Measurements from ENCODE around the gene GLB1L3. TPM values are rescaled to one million over a fixed set of nuclear protein-coding genes. Genes with fewer than 3 reads are reported as not detected.

Gene GLB1L3
- polyA plus RNA-seq, 1 experiment = not detected

GRCh38 chr11:134244593-134244992 is 31.6 kb upstream of the GLB1L3 start:
- H3K9me3 ChIP-seq (ENCODE audit: control insufficient read depth, insufficient read depth, low read length) = no peaks in the 10 kb centered on the region
- ChIA-PET POLR2A (no interaction called here), CTCF (interaction anchor here (0.5 to 1.8 kb wide), 6 partner anchors 19 to 624 kb away, joined by 3 to 11 read pairs (median 5); partner anchors contain the start of gene VPS26B)
- TF ChIP-seq CTCF (IDR thresholded peaks at IDR 0.05; ENCODE audit: low read depth, low read length) = peak; percentile 46
- no peak for DNase-seq (ENCODE audit: low read depth, low spot score)
- H3K4me3 ChIP-seq (ENCODE audit: low read depth, low read length) = no peak overlapping the region
- no peak overlapping the region for H3K27ac ChIP-seq (ENCODE audit: low read depth, low read length)
- no peaks in the 10 kb centered on the region for H3K27me3 ChIP-seq (ENCODE audit: control insufficient read depth, insufficient read depth, low read length)

- H3K27ac ChIP-seq (ENCODE audit: low read depth, low read length) = no peak overlapping the region
- CTCF ChIA-PET = interaction anchor here (0.6 to 1.8 kb wide), 4 partner anchors 20 to 318 kb away, joined by 4 to 11 read pairs (median 6); partner anchors contain the start of gene VPS26B
Measured at GRCh38 chr11:134245434-134245833, 30.7 kb upstream of the GLB1L3 start.

GRCh38 chr11:134246100-134246499 is 30.1 kb upstream of the GLB1L3 start:
- CTCF ChIA-PET = interaction anchor here (0.6 kb wide), 1 partner anchor 41 kb away, joined by 4 read pairs; no protein-coding TSS in a partner anchor
- TF ChIP-seq CTCF (IDR thresholded peaks at IDR 0.05; ENCODE audit: low read depth, low read length) = no peak
- DNase-seq (ENCODE audit: low read depth, low spot score) = no peak
- POLR2A ChIA-PET = no interaction called here
- Histone ChIP-seq H3K9me3 (ENCODE audit: control insufficient read depth, insufficient read depth, low read length) (no peaks in the 10 kb centered on the region), H3K4me3 (ENCODE audit: low read depth, low read length) (no peak overlapping the region), H3K27me3 (ENCODE audit: control insufficient read depth, insufficient read depth, low read length) (no peaks in the 10 kb centered on the region), H3K27ac (ENCODE audit: low read depth, low read length) (no peak overlapping the region)

More at GRCh38 chr11:134245434-134245833, 30.7 kb upstream of the GLB1L3 start:
- TF ChIP-seq CTCF (IDR thresholded peaks at IDR 0.05; ENCODE audit: low read depth, low read length) = no peak
- H3K4me3 ChIP-seq (ENCODE audit: low read depth, low read length) = no peak overlapping the region
- POLR2A ChIA-PET = no interaction called here
- H3K9me3 ChIP-seq (ENCODE audit: control insufficient read depth, insufficient read depth, low read length) = no peaks in the 10 kb centered on the region
- H3K27me3 ChIP-seq (ENCODE audit: control insufficient read depth, insufficient read depth, low read length) = no peaks in the 10 kb centered on the region
- no peak for DNase-seq (ENCODE audit: low read depth, low spot score)

GRCh38 chr11:134246678-134247077 is 29.5 kb upstream of the GLB1L3 start:
- Histone ChIP-seq H3K4me3 (ENCODE audit: low read depth, low read length) (no peak overlapping the region), H3K27me3 (ENCODE audit: control insufficient read depth, insufficient read depth, low read length) (no peaks in the 10 kb centered on the region), H3K27ac (ENCODE audit: low read depth, low read length) (no peak overlapping the region), H3K9me3 (ENCODE audit: control insufficient read depth, insufficient read depth, low read length) (no peaks in the 10 kb centered on the region)
- no peak for TF ChIP-seq CTCF (IDR thresholded peaks at IDR 0.05; ENCODE audit: low read depth, low read length)
- ChIA-PET CTCF (no interaction called here), POLR2A (no interaction called here)
- DNase-seq (ENCODE audit: low read depth, low spot score) = no peak

- no peak for DNase-seq (ENCODE audit: low read depth, low spot score)
- H3K9me3 ChIP-seq (ENCODE audit: control insufficient read depth, insufficient read depth, low read length) = no peaks in the 10 kb centered on the region
- no peaks in the 10 kb centered on the region for H3K27me3 ChIP-seq (ENCODE audit: control insufficient read depth, insufficient read depth, low read length)
- TF ChIP-seq CTCF (IDR thresholded peaks at IDR 0.05; ENCODE audit: low read depth, low read length) = no peak
- H3K27ac ChIP-seq (ENCODE audit: low read depth, low read length) = no peak overlapping the region
- CTCF ChIA-PET = interaction anchor here (0.7 to 1.6 kb wide), 2 partner anchors 12 to 177 kb away, joined by 3 to 5 read pairs; no protein-coding TSS in a partner anchor
- POLR2A ChIA-PET = interaction anchor here (1.0 to 1.3 kb wide), 2 partner anchors 25 to 128 kb away, joined by 3 to 5 read pairs; partner anchors contain the start of genes NCAPD3 and VPS26B
- no peak overlapping the region for H3K4me3 ChIP-seq (ENCODE audit: low read depth, low read length)
Measured at GRCh38 chr11:134248910-134249480, 27.2 kb upstream of the GLB1L3 start.
